Nephron progenitor cell (in vitro differentiated cells): ENCODE data around the gene PHF23.

Source experiments
- DNase-seq: peaks from one replicate; pipeline ENCODE4 v3.0.0; 2021
- H3K27ac Mint-ChIP-seq: 2 replicates; pipeline ENCODE4 v1.8.0; 2021; ENCODE audit warnings: mild to moderate bottlenecking, moderate library complexity, mixed read lengths
- H3K27me3 Mint-ChIP-seq: 2 replicates; pipeline ENCODE4 v1.8.0; 2021; ENCODE audit warnings: mild to moderate bottlenecking, low read depth, mixed read lengths; ENCODE audit not compliant: poor library complexity
- H3K36me3 Mint-ChIP-seq: 2 replicates; pipeline ENCODE4 v1.8.0; 2021; ENCODE audit warnings: low read depth, mixed read lengths
- H3K4me1 Mint-ChIP-seq: 2 replicates; pipeline ENCODE4 v1.8.0; 2021; ENCODE audit warnings: mixed read lengths
- H3K4me3 Mint-ChIP-seq: 2 replicates; pipeline ENCODE4 v1.8.0; 2021; ENCODE audit warnings: mild to moderate bottlenecking, moderate library complexity, mixed read lengths
- H3K9me3 Mint-ChIP-seq: 2 replicates; pipeline ENCODE4 v1.8.0; 2021; ENCODE audit warnings: mild to moderate bottlenecking, moderate library complexity, mixed read lengths
- TF ChIP-seq, protein P1 (sequence below): fragments of 200-600 bp; sonication (generic); IDR thresholded peaks from 2 replicates; pipeline ENCODE4 v1.5.0; 2021; ENCODE audit warnings: antibody characterized with exemption

PHF23 gene

GRCh38 chr17:7224661-7225111 is 14.6 kb downstream of the PHF23 start:
- peaks cover 34% of the 10 kb centered on the region for H3K36me3 Mint-ChIP-seq
- H3K27ac Mint-ChIP-seq = no peak overlapping the region
- H3K4me1 Mint-ChIP-seq = peaks cover 22% of the 10 kb centered on the region
- TF ChIP-seq, protein P1, sequence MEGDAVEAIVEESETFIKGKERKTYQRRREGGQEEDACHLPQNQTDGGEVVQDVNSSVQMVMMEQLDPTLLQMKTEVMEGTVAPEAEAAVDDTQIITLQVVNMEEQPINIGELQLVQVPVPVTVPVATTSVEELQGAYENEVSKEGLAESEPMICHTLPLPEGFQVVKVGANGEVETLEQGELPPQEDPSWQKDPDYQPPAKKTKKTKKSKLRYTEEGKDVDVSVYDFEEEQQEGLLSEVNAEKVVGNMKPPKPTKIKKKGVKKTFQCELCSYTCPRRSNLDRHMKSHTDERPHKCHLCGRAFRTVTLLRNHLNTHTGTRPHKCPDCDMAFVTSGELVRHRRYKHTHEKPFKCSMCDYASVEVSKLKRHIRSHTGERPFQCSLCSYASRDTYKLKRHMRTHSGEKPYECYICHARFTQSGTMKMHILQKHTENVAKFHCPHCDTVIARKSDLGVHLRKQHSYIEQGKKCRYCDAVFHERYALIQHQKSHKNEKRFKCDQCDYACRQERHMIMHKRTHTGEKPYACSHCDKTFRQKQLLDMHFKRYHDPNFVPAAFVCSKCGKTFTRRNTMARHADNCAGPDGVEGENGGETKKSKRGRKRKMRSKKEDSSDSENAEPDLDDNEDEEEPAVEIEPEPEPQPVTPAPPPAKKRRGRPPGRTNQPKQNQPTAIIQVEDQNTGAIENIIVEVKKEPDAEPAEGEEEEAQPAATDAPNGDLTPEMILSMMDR = no peak
- H3K9me3 Mint-ChIP-seq = no peaks in the 10 kb centered on the region
- H3K4me3 Mint-ChIP-seq = no peak overlapping the region
- H3K27me3 Mint-ChIP-seq = no peaks in the 10 kb centered on the region
- no peak for DNase-seq

- no peak for DNase-seq
- TF ChIP-seq, protein P1 = no peak
- peak overlapping the region; percentile 33 for H3K27ac Mint-ChIP-seq
- peaks cover 28% of the 10 kb centered on the region for H3K36me3 Mint-ChIP-seq
- no peak overlapping the region for H3K4me3 Mint-ChIP-seq
- H3K27me3 Mint-ChIP-seq = no peaks in the 10 kb centered on the region
- no peaks in the 10 kb centered on the region for H3K9me3 Mint-ChIP-seq
- H3K4me1 Mint-ChIP-seq = peaks cover 28% of the 10 kb centered on the region
Observed at GRCh38 chr17:7224110-7224509, 15.1 kb downstream of the PHF23 start.

- H3K4me1 Mint-ChIP-seq = peaks cover 35% of the 10 kb centered on the region
- DNase-seq = no peak
- H3K27ac Mint-ChIP-seq = peak overlapping the region; percentile 61
- H3K27me3 Mint-ChIP-seq = no peaks in the 10 kb centered on the region
- no peaks in the 10 kb centered on the region for H3K9me3 Mint-ChIP-seq
- H3K4me3 Mint-ChIP-seq = no peak overlapping the region
- peaks cover 21% of the 10 kb centered on the region for H3K36me3 Mint-ChIP-seq
- TF ChIP-seq, protein P1 = no peak
Observed at GRCh38 chr17:7223375-7223774, 15.9 kb downstream of the PHF23 start.

- Mint-ChIP-seq H3K27me3 (no peaks in the 10 kb centered on the region), H3K4me3 (no peak overlapping the region), H3K27ac (no peak overlapping the region), H3K36me3 (peaks cover 16% of the 10 kb centered on the region), H3K9me3 (no peaks in the 10 kb centered on the region), H3K4me1 (peaks cover 40% of the 10 kb centered on the region)
- TF ChIP-seq, protein P1 = no peak
- DNase-seq = no peak
Observed at GRCh38 chr17:7222972-7223292, 16.3 kb downstream of the PHF23 start.

DNA sequence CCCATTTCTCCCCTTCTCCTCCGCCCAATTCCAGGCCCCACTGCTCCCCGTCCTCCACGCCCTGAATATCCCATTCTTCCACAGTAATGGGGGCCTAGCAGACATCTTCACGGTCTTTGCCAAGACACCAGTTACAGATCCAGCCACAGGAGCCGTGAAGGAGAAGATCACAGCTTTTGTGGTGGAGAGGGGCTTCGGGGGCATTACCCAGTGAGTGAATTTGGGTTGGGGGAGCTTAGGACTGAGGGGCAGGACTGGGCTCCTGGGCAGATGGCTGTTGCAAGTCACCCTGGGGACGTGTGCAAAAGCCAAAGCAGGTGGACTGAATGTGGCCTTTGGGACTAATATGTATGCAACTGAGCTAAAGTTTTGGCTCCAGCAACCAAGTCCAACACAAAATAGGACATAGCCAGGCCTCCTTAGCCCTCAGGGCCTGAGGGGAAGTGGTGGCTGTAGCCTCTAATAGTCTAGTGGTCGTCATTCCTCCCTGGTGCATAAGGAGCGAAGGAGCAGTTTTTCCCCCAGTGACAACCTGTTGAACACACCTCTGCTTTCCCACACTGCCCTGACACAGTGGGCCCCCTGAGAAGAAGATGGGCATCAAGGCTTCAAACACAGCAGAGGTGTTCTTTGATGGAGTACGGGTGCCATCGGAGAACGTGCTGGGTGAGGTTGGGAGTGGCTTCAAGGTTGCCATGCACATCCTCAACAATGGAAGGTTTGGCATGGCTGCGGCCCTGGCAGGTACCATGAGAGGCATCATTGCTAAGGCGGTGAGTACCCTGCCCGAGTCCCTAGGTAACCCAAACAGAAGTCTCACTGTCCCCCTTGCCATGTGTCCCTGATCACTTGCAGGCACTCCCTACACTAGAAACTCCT is 16.9 kb downstream of the PHF23 start:
- peak overlapping the region; percentile 18 for H3K4me3 Mint-ChIP-seq
- peaks cover 12% of the 10 kb centered on the region for H3K36me3 Mint-ChIP-seq
- TF ChIP-seq, protein P1 = no peak
- H3K27ac Mint-ChIP-seq = no peak overlapping the region
- peaks cover 46% of the 10 kb centered on the region for H3K4me1 Mint-ChIP-seq
- no peak for DNase-seq
- H3K27me3 Mint-ChIP-seq = no peaks in the 10 kb centered on the region
- no peaks in the 10 kb centered on the region for H3K9me3 Mint-ChIP-seq
